ENCODE results near the gene THBS2. TPM values are rescaled to one million over a fixed set of nuclear protein-coding genes. Genes with fewer than 3 reads are reported as not detected.
"Not testable (repeated sequence)": the region's sequence is repeated elsewhere in the genome, so short reads cannot be mapped to it uniquely, and the experiment has no call there.

Gene THBS2
- total and polyA plus RNA-seq, 4 donors: 5.5 to 35.4 (median 24.1) TPM

DNA sequence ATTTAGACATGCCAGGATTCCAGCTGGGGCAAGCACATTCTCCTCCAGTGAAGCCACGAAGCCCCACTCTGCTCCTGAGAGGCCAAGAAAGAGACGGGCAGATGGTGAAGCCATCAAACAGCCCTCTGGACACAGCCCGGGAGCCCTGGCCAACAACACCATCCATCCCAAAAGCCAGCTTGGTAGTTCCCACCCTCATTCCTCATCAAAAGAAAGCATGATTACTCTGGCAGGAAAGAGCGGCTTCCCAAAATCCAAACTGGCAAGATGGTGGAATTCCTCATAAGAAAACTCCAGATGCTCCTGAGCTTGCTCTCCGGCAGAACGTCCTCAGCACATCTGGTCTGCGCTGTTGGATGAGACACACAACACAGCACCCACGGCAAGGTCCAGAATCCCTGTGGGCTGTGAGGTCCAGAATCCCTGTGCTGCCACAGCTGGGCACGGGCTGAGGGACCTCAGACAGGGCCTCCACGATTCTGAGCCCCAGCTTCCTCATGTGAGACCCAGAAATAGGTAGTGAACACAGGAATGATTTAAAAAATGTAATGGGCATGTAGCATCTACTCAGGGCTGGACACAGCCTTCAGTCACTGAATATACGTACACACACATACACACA is 52.6 kb downstream of the THBS2 start:
- TF ChIP-seq, protein P1, sequence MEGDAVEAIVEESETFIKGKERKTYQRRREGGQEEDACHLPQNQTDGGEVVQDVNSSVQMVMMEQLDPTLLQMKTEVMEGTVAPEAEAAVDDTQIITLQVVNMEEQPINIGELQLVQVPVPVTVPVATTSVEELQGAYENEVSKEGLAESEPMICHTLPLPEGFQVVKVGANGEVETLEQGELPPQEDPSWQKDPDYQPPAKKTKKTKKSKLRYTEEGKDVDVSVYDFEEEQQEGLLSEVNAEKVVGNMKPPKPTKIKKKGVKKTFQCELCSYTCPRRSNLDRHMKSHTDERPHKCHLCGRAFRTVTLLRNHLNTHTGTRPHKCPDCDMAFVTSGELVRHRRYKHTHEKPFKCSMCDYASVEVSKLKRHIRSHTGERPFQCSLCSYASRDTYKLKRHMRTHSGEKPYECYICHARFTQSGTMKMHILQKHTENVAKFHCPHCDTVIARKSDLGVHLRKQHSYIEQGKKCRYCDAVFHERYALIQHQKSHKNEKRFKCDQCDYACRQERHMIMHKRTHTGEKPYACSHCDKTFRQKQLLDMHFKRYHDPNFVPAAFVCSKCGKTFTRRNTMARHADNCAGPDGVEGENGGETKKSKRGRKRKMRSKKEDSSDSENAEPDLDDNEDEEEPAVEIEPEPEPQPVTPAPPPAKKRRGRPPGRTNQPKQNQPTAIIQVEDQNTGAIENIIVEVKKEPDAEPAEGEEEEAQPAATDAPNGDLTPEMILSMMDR (IDR thresholded peaks at IDR 0.05; ENCODE audit: control extremely low read depth, extremely low read depth): no peak
- ATAC-seq (ENCODE audit: insufficient read depth, low FRiP score) (no peak), DNase-seq (no peak)
- Histone ChIP-seq H3K27me3 (ENCODE audit: control insufficient read depth in 3 of 3, insufficient read depth in 3 of 3, low read length in 2 of 3) (no peaks in the 10 kb centered on the region), H3K9ac (ENCODE audit: insufficient read depth in 1 of 2, low read length in 2 of 2) (no peak overlapping the region), H3K27ac (ENCODE audit: low read depth in 1 of 2, low read length in 1 of 2) (no peak overlapping the region), H3K4me1 (ENCODE audit: control insufficient read depth in 5 of 5, insufficient read depth in 5 of 5, low read length in 5 of 5) (no peaks in the 10 kb centered on the region), H3K36me3 (ENCODE audit: control insufficient read depth in 4 of 4, insufficient read depth in 4 of 4, low read length in 4 of 4) (no peaks in the 10 kb centered on the region), H3K4me3 (no peak overlapping the region), H3K9me3 (ENCODE audit: control insufficient read depth in 4 of 4, insufficient read depth in 3 of 4, low read length in 3 of 4) (peaks cover 0 to 2% (median 0%) of the 10 kb centered on the region in 4 donors)
- 83 to 88% methylated on average over 11 of the region's 11 CpGs for WGBS, 2 donors

- Histone ChIP-seq H3K9ac (ENCODE audit: insufficient read depth in 1 of 2, low read length in 2 of 2) (no peak overlapping the region), H3K4me3 (no peak overlapping the region), H3K27me3 (ENCODE audit: control insufficient read depth in 3 of 3, insufficient read depth in 3 of 3, low read length in 2 of 3) (no peaks in the 10 kb centered on the region), H3K9me3 (ENCODE audit: control insufficient read depth in 4 of 4, insufficient read depth in 3 of 4, low read length in 3 of 4) (peaks cover 0 to 2% (median 0%) of the 10 kb centered on the region in 4 donors), H3K4me1 (ENCODE audit: control insufficient read depth in 5 of 5, insufficient read depth in 5 of 5, low read length in 5 of 5) (no peaks in the 10 kb centered on the region), H3K27ac (ENCODE audit: low read depth in 1 of 2, low read length in 1 of 2) (no peak overlapping the region), H3K36me3 (ENCODE audit: control insufficient read depth in 4 of 4, insufficient read depth in 4 of 4, low read length in 4 of 4) (no peaks in the 10 kb centered on the region)
- TF ChIP-seq, protein P1 (IDR thresholded peaks at IDR 0.05; ENCODE audit: control extremely low read depth, extremely low read depth): no peak
- no peak for ATAC-seq (ENCODE audit: insufficient read depth, low FRiP score)
- 91 to 92% methylated on average over 9 of the region's 9 CpGs for WGBS, 2 donors
- no peak for DNase-seq
Observed at GRCh38 chr6:169199625-169200335, 53.9 kb downstream of the THBS2 start.

GRCh38 chr6:169198885-169199284 is 54.8 kb downstream of the THBS2 start:
- Histone ChIP-seq H3K27me3 (ENCODE audit: control insufficient read depth in 3 of 3, insufficient read depth in 3 of 3, low read length in 2 of 3) (no peaks in the 10 kb centered on the region), H3K27ac (ENCODE audit: low read depth in 1 of 2, low read length in 1 of 2) (no peak overlapping the region), H3K9me3 (ENCODE audit: control insufficient read depth in 4 of 4, insufficient read depth in 3 of 4, low read length in 3 of 4) (peaks cover 0 to 2% (median 0%) of the 10 kb centered on the region in 4 donors), H3K4me1 (ENCODE audit: control insufficient read depth in 5 of 5, insufficient read depth in 5 of 5, low read length in 5 of 5) (no peaks in the 10 kb centered on the region), H3K36me3 (ENCODE audit: control insufficient read depth in 4 of 4, insufficient read depth in 4 of 4, low read length in 4 of 4) (no peaks in the 10 kb centered on the region), H3K9ac (ENCODE audit: insufficient read depth in 1 of 2, low read length in 2 of 2) (no peak overlapping the region), H3K4me3 (no peak overlapping the region)
- 91 to 96% methylated on average over 3 of the region's 3 CpGs for WGBS, 2 donors
- ATAC-seq (ENCODE audit: insufficient read depth, low FRiP score): no peak
- TF ChIP-seq, protein P1 (IDR thresholded peaks at IDR 0.05; ENCODE audit: control extremely low read depth, extremely low read depth): no peak
- DNase-seq: no peak

DNA sequence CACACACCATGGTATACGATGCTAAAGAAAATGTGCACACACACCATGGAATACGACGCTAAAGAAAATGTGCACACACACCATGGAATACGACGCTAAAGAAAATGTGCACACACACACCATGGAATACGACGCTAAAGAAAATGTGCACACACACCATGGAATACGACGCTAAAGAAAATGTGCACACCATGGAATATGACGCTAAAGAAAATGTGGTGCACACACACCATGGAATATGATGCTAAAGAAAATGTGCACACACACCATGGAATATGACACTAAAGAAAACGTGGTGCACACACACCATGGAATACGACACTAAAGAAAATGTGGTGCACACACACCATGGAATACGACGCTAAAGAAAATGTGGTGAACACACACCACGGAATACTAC is 55.7 kb downstream of the THBS2 start:
- 95% methylated on average over 15 of the region's 15 CpGs for WGBS, 2 donors
- not testable (repeated sequence) for H3K9me3 ChIP-seq (ENCODE audit: control insufficient read depth in 4 of 4, insufficient read depth in 3 of 4, low read length in 3 of 4); H3K27ac ChIP-seq (ENCODE audit: low read depth in 1 of 2, low read length in 1 of 2); ATAC-seq (ENCODE audit: insufficient read depth, low FRiP score); H3K27me3 ChIP-seq (ENCODE audit: control insufficient read depth in 3 of 3, insufficient read depth in 3 of 3, low read length in 2 of 3); H3K36me3 ChIP-seq (ENCODE audit: control insufficient read depth in 4 of 4, insufficient read depth in 4 of 4, low read length in 4 of 4); H3K4me3 ChIP-seq; H3K4me1 ChIP-seq (ENCODE audit: control insufficient read depth in 5 of 5, insufficient read depth in 5 of 5, low read length in 5 of 5); H3K9ac ChIP-seq (ENCODE audit: insufficient read depth in 1 of 2, low read length in 2 of 2); DNase-seq

DNA sequence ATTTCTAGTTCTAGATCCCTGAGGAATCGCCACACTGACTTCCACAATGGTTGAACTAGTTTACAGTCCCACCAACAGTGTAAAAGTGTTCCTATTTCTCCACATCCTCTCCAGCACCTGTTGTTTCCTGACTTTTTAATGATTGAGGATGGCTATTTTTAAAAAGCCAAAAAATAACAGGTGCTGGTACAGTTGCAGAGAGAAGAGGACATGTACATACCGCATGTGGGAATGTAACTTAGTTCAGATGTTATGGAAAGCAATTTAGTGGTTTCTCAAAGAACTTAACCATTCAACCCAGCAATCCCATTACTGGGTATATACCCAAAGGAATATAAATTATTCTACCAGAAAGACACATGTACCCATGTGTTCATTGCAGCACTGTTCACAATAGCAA is 57.4 kb downstream of the THBS2 start:
- not testable (repeated sequence) for DNase-seq; H3K36me3 ChIP-seq (ENCODE audit: control insufficient read depth in 4 of 4, insufficient read depth in 4 of 4, low read length in 4 of 4); H3K9ac ChIP-seq (ENCODE audit: insufficient read depth in 1 of 2, low read length in 2 of 2); H3K27me3 ChIP-seq (ENCODE audit: control insufficient read depth in 3 of 3, insufficient read depth in 3 of 3, low read length in 2 of 3); H3K4me3 ChIP-seq; H3K27ac ChIP-seq (ENCODE audit: low read depth in 1 of 2, low read length in 1 of 2); H3K4me1 ChIP-seq (ENCODE audit: control insufficient read depth in 5 of 5, insufficient read depth in 5 of 5, low read length in 5 of 5); H3K9me3 ChIP-seq (ENCODE audit: control insufficient read depth in 4 of 4, insufficient read depth in 3 of 4, low read length in 3 of 4); ATAC-seq (ENCODE audit: insufficient read depth, low FRiP score)
- WGBS, 2 donors: 77 to 97% methylated on average over 1 to 2 of the region's 2 CpGs

Measured in lung (tissue), 12 donors.